NCI-H82 treated with DMSO at 0.1 percent for 48 hours (cell line): ENCODE results near the gene CEP41.

Experiments used
- DNase-seq: peaks from one replicate; lab custom pipeline; 2025; ENCODE audit not compliant: unreplicated experiment; lab: John Stamatoyannopoulos, UW

Gene CEP41

DNA sequence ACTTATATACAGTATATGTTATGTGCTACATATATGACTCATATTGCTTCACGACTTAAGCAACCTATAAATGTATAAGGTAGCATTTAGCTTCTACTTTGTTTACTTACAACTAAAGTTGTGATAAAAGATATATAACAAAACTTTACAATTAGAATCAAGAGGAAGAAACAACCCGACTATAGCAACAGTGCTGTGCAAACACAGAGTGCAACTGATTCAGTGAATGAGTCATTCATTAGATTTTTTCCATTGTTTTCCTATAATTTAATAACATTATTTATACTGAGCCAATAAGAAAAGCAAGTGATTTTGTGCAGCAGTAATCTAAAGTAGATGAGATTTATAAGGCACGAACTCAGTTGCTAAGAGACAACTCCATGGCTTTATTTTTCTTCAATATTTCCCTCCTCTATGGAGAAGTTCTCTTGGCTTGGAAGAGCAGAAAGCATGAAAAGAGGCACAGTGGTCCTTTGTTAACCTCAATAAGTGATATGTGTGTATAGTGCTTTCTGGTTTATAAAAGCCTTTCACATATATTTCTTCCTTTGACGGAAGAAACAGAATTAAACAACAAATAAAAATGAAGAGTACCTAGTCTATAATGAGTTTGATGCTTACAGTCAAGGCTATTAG is 19.8 kb downstream of the CEP41 start:
- no peak for DNase-seq

DNA sequence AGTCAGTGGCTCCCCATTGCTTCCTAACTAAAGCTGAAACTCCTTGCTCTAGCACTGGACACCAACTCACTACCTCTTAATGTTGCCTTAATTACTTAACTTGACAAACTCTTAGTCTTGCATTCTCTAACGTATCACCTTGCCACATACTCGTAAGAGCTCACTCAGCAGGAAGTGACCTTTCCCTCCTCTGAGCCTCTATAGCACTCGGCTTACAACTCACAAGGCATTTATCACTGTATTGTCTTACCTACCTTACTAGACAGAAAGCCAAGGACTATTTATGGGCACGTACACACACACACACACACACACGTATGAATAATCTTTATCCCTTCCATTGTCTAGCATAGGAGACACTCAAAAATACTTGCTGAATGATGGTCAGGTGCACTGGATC is 21.2 kb downstream of the CEP41 start:
- no peak for DNase-seq

DNA sequence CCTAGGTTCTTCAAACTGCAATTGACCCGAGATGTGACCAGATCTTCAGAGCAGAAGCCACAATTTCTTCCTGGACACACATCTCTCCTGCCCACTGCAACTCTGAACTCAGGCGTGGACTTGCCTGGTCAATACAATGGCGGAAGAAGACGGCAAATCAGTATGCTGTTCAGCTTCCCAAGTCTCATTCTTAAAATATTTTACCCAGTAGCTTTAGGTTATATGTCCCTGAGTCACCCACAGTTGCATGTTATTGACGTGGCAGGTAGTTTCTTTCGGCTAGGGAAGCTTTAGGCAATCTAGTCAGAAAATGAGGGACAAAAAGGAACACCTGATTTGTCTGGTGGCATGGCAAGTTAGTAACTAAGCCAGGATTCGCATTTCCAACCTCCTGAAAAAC is 22.5 kb downstream of the CEP41 start:
- no peak for DNase-seq

DNA sequence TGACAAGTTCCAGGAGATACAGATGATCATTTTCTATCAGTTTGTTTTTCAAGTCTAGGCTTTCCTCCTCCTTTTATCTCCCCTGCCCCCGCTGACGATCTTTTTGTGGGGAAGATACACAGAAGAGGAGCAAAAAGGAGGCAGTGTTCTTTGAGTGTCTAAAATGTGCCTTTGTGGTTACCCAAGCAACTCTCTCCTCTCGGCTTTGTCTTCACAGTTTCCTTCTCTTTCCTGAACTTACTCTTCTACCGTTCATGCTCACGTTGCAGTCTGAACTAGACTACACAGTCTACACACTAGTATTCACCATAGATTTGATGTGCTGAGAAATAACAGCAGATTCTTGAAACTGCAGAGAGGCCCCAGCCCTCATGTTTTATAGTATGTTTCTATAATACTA is 23.6 kb downstream of the CEP41 start:
- no peak for DNase-seq

DNA sequence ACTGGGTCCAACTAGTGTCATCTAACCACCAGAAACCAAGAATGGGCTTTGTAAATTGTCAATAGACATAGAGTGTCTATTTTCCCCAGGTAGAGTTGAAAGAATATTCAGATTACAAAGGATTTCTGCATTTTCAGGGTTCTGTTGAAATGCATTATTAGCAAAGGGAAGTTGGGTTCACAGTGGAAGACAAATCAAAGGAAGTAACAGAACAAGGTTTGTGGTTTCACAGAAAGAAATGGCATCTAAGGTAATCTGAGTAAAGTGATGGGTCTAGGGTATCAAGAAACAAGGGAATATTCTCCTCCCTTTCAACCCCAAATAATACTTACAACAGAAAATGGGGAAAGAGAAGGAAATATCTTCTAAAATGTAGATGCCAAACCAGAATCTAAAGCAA is 25.8 kb downstream of the CEP41 start:
- DNase-seq = no peak

DNA sequence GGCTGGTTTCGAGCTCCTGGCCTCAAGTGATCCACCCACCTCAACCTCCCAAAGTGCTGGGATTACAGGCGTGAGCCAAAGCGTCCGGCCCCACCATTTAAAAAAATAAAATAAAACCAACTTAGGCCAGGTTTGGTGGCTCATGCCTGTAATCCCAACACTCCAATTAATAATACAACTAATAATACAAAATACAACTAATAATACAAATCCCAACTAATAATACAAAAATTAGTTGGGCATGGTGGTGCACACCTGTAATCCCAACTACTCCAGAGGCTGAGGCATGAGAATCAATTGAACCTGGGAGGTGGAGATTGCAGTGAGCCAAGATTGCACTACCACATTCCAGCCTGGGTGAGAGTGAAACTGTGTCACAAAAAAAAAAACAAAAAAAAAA is 27.6 kb downstream of the CEP41 start:
- no peak for DNase-seq

DNA sequence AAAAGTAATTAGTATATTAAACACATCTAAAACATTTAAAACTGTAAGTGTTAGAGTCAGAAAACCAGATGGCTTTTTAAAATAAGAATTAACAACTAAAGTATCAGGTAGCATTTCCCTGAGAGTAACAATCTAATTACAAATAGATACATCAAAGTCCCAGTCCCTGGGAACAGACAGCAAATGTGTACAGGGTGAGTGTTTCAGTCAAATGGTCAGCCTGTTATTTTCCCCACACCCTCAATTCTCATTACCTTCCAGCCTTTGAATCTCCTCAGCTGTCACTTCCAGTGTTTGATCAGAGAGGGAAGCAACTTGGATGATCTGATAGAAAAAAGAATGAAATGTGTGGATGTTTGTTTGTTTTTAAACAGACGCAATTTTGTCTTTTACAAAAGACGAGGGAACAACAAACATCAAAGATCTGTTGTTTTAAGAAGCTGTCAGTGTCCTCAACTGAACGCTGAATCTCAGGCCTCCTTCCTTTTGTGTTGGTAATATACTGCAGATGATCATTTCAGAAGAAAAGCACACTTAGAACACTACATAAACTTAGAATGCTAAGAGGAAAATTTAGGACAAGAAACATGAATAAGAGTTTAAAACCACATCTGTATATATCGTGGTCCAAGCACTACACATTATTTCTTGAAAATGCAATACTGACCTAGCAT is 29.8 kb downstream of the CEP41 start:
- DNase-seq = no peak

DNA sequence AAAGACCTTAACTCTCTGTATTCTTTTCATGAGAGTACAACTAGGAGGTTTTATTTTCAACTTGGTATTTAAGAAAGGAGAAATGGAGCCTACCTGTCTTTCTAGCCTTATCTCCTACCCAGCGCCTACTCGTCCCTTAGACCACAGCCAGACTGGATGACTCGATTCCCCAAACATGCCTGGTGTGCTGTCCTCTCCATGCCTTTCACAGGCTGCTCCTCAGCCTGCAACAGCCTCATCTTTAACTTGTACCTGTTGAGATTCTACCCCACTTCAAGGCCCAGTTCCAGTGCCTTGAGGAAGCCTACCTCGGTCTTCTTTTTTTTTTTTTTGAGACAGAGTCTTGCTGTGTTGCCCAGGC is 31.1 kb downstream of the CEP41 start:
- DNase-seq = no peak

DNA sequence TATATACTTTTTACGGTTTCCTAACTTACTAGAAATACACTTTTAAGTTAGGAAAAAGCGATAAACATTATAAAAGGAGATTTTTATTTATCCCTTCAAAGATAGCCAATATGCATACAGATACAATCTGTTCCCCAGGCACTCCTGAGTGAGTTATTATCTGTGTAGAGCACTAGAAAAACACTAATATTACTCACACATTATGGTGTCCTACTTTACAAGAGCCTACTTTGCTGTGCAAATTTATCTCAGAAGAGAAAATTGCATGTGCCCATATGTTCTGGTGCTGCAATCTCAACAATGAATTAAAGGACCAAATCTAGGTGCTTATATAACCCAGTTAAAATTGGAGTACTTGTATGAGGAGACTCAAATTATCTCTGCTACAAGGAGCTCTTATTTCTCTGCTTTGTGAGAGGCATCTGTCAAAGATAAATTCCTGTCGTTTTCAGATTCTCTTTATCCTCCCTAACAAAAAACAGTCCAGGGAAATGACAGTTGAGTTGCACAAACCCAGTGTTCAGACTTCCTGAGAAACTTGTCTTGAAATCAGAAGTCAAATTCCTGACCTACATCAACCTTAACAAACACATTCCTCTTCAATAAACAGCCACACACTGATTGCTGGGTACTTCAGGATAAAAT is 31.6 kb downstream of the CEP41 start:
- no peak for DNase-seq

DNA sequence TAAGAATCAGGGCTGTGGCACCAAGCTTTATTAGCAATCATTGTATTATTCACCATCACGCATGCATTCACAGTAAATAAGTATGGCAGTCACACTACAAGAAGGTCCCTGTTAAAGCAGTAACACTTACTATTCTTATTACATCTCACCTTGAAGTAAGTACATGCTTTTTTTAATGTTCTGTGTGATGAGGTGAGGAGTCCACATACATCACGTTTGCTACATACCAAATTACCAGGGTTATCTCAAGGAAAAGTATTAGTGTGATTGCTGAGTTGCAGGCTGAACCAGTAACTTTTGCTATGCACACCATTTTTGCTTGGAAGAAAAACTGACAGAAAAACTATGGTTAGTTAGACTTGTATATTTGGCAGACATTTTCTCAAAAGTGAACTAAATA is 35.8 kb downstream of the CEP41 start:
- no peak for DNase-seq

DNA sequence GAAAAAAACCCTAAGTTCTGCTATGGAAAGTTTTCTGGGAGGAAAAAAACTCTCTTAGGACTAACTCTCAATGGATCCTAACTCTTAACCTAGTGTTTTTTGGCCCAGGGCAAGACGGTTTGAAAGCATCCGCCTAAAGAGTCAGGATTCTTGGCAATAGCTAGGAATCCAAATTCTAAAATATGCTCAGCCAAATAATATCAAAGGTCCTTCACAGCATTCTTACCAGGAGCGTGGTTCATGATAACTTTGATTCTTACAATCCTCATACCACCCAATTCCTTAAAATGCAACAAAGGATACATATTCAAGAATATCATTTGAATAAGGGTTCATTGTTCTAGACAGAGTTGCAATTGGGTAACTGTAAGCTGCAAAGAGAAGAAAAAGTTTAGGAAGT is 39.2 kb downstream of the CEP41 start:
- DNase-seq = no peak

DNA sequence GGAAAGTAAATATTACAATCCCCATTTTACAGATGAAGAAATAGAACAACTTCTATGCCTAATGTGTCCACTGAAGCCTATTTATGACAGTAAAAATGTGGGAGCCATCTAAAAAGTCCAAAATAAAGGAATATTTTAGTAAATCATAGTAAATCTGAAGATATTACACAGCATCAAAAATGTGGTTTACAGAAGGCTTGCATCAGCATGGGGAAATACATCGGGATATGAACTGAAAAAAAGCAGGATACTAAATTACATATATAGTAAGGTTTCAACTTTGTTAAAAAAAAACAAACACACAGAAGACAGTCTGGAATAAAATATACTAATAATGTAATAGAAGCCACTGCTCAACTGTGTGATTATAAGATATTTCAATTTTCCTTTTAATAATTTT is 39.7 kb downstream of the CEP41 start:
- DNase-seq = no peak

DNA sequence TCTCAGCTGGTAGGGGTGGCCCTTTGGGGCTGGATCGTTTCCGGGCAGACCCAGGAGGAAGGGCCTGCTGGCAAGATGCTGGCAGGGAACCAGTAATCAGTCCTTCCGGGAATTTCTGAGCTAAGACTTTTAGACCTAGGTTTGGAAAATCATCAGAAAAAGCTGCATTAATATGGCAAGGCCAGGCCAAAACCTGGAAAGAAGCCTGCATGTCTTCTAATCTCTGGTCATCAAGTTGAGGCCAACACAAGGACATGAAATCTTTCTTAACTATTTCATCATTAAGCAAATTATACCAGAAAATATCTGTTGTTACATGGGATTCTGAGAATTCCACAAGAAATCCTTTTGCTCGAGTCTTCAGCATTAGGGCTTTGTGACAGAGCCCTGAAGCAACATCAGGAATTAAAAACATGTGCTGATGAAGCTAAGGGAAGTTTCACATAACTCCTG is 40.7 kb downstream of the CEP41 start:
- DNase-seq = no peak

DNA sequence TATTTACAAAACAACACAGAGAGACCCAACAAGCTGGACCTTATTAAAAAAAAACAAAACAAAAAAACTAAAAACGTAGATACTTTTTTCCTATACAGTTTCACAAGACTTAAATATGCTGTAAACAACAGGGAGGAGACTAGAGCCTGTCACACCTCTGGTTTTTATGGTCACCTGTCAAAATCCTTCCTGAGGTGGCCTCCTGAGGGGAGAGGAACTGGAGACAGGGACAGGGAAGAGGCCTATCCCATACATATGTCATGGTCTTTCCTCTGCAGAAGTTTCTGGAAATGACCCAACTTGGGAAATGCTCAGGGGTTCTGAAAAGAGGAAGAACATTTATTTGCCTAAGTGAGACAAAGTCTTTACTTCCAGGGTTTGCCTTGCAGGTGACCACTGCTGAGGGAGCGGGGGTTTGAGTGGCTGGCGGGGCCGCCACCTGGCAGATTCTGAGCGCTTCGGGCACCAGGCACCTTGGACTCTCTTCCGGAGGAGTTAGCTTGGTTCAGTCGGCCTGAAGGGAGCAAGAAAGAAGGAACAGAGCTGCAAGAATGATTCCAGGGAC is 42.2 kb downstream of the CEP41 start:
- no peak for DNase-seq

DNA sequence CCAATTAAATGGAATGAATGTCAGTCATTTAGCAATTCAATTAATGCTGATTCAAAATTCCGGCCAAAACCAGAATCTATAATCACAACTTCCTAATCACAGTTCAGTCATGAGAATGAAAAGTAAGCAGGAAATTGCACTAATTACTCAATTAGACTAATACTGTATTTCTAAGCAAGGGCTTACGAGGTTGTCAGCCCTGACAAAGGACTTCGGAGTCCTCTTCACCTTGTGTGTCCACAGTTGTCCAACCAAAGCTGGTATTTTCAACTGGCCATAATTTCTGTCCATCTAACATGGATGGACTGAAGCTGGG is 43.1 kb downstream of the CEP41 start:
- no peak for DNase-seq

DNA sequence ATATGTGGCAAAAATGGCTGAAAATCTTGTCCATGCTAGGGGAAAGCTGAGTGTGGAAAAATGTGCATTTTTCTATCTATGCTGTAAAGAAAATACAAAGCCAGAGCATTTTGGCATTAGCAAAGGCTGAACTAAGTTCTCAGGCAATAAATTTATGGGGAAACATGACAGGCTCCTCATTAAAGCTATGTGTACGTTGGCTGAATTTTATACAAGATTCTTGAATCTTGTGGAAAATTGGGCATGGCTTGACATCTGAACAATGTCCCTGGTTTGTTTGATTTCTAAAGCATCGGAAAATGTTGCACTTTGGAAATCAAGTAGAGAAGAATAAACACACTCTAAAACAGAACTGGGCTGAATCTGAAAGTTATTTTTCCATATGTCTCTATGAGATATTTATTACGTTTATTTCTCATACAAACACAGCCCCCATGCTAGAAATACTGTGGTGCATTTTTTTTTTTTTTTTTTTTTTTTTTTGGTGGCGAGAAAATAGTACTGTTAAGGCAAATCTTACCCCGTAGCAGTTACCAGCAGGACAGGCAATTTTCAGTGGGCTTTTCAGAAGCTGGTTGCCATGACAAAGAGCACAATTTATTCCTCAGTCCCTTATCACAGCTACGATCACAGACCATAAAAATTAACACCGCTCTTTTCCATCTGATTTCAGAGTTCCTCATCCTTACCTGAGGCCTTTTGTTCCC is 43.6 kb downstream of the CEP41 start:
- DNase-seq = no peak

DNA sequence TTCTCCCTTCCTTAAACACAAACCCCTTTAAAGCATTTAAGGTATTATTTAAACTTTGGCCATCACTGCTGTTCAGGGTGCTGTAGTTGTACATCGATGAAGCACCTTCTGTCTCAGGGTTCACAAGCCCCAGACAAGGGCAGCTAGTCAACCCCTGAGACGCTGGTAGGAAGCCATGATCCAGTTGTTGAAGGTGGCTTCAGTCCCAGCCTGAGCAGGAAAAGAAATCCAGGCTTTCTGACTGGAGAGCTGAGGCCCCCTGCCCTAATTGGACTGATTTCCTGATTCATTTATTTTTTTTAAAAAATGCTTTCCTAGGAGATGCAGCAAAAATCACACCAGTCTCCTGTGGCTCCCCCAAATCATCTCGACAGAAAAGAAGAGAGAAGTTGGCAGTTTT is 44.7 kb downstream of the CEP41 start:
- DNase-seq = no peak

DNA sequence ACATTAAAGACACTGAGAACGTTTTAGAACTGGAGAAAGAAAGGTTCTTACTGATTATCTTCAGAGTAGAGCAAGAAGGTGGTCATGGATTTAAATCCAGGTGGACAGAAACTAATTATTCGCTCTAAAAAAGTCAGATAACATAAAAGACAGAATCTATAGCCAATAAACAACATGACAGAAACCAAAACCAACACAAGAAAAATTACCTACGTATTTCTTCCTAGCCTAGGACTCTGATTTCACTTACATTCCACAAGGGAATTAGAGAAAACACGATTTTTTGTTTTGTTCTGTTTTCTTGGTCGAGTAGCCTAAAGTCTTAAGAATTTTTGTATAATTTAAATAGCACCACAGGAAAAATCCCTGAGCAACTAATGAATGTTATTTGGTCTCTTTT is 45.4 kb downstream of the CEP41 start:
- no peak for DNase-seq

DNA sequence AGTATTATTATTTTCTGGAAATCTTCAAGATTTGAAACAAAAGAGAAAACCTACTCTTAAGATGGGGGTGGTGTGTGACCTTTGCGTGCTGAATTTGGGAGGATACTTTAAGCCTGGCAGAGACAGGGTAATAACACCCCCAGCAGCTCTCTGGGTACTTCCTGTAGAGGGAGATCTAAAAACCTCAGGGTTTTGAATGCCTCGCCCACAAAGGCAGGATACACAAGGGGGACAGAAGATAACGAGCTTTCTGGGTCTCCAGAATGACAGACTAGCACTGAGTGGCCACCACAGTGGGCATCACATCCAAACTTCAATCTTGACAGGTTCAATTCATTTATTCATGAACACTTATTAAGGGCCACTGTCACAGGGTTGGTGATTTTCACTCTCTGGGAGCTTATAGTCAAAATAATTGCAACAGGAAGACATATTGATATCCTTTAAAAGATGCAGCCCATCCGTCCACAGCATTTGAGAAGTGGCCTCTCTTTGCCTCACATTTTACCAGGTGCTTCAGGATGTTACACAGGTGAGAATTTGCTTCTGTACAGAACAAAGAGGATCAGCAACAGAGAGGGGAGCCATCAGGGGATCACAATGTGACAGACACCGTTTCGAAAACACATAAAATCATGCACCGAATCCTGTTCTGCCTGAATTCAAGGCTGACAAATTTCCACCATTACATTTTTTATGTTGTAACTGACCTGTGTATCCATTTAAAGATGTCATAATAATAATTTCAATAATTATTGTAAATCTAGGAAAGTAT is 46.2 kb downstream of the CEP41 start:
- no peak for DNase-seq

DNA sequence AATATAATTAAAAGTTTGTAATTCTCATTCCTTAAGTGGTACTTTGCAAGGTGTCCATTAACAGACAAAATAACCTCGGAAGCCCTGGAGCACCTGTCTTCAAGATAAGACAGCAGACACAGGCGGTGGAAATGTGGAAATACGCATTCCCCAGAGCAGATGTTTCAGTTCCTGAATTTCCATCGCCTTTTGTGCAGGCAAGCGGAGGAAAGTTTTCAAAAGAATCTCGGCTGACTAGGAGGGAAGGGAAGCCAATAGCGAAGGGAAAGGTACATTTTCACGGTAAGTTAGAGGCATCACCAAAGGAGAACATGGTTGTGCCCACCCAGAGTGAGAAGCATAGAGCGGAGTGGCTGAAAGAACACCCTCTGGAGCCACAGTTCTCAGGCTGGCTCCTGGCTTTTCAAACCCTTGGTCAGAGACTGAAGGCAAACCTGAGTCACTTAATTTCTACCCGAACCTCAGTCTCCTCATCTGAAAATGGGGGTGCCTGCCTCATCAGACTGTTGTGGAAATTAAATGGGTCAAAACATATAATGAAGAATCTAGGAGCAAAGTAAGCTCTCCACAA is 46.9 kb downstream of the CEP41 start:
- DNase-seq = no peak

DNA sequence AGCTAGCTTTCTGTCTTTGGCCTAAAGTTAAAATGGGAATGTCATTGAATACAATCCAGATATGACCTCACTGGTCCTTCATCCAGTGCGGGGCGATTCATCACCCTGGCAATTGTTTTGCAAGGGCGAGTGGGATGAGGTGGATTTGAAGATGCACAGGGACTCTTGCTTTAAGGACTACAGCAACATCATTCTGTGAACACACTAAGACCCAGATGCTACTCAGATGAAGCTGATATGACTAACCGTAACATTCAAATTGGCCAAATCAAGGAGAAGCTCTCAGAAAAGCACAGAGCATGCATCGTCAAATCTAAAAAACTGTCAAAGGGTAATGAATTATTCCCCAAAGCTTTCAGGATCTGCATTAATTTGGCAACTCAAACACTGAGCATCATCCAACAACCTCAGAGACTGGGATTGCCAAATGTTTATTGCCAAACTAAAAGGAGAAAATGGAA is 47.7 kb downstream of the CEP41 start:
- DNase-seq = no peak
